ENCODE measurements around the gene NKX1-1. TPM values are rescaled to one million over a fixed set of nuclear protein-coding genes. Genes with fewer than 3 reads are reported as not detected.

Gene NKX1-1
- total RNA-seq, 6 donors from 2014 or later = not detected

GRCh38 chr4:1417522-1418390, 11.5 kb upstream of the NKX1-1 start:
- WGBS, 2 donors = 72 to 78% methylated on average over 33 of the region's 33 CpGs
- DNase-seq = peak in 1 of 2 donors; percentile 12
- TF ChIP-seq POLR2A (IDR thresholded peaks at IDR 0.05) (no peak), EP300 (IDR thresholded peaks at IDR 0.05) (no peak), POLR2AphosphoS5 (IDR thresholded peaks at IDR 0.05) (no peak)
- TF ChIP-seq, protein P1, sequence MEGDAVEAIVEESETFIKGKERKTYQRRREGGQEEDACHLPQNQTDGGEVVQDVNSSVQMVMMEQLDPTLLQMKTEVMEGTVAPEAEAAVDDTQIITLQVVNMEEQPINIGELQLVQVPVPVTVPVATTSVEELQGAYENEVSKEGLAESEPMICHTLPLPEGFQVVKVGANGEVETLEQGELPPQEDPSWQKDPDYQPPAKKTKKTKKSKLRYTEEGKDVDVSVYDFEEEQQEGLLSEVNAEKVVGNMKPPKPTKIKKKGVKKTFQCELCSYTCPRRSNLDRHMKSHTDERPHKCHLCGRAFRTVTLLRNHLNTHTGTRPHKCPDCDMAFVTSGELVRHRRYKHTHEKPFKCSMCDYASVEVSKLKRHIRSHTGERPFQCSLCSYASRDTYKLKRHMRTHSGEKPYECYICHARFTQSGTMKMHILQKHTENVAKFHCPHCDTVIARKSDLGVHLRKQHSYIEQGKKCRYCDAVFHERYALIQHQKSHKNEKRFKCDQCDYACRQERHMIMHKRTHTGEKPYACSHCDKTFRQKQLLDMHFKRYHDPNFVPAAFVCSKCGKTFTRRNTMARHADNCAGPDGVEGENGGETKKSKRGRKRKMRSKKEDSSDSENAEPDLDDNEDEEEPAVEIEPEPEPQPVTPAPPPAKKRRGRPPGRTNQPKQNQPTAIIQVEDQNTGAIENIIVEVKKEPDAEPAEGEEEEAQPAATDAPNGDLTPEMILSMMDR (IDR thresholded peaks at IDR 0.05) = no peak

GRCh38 chr4:1416948-1417260, 10.7 kb upstream of the NKX1-1 start:
- Histone ChIP-seq H3K27ac (no peak overlapping the region), H3K4me1 (peaks cover 0 to 6% (median 0%) of the 10 kb centered on the region in 4 donors), H3K36me3 (no peaks in the 10 kb centered on the region), H3K27me3 (peaks cover 0 to 41% (median 15%) of the 10 kb centered on the region in 4 donors), H3K4me3 (no peak overlapping the region), H3K9me3 (no peaks in the 10 kb centered on the region)
- 67 to 100% methylated on average over 1 to 7 of the region's 7 CpGs for WGBS, 2 donors
- ATAC-seq (ENCODE audit: low FRiP score in 2 of 2) = peak in 1 of 2 donors; percentile 22
- no peak for TF ChIP-seq EP300 (IDR thresholded peaks at IDR 0.05)
- TF ChIP-seq, protein P1 (IDR thresholded peaks at IDR 0.05) = no peak
- no peak for TF ChIP-seq POLR2A (IDR thresholded peaks at IDR 0.05)
- no peak for TF ChIP-seq POLR2AphosphoS5 (IDR thresholded peaks at IDR 0.05)
- peak in 1 of 2 donors; percentile 15 for DNase-seq

More at GRCh38 chr4:1417522-1418390, 11.5 kb upstream of the NKX1-1 start:
- no peaks in the 10 kb centered on the region for H3K36me3 ChIP-seq
- ATAC-seq (ENCODE audit: low FRiP score in 2 of 2) = no peak
- H3K4me3 ChIP-seq = no peak overlapping the region
- H3K9me3 ChIP-seq = no peaks in the 10 kb centered on the region
- no peak overlapping the region for H3K27ac ChIP-seq
- peaks cover 0 to 6% (median 0%) of the 10 kb centered on the region in 4 donors for H3K4me1 ChIP-seq
- H3K27me3 ChIP-seq = peaks cover 0 to 36% (median 15%) of the 10 kb centered on the region in 4 donors

DNA sequence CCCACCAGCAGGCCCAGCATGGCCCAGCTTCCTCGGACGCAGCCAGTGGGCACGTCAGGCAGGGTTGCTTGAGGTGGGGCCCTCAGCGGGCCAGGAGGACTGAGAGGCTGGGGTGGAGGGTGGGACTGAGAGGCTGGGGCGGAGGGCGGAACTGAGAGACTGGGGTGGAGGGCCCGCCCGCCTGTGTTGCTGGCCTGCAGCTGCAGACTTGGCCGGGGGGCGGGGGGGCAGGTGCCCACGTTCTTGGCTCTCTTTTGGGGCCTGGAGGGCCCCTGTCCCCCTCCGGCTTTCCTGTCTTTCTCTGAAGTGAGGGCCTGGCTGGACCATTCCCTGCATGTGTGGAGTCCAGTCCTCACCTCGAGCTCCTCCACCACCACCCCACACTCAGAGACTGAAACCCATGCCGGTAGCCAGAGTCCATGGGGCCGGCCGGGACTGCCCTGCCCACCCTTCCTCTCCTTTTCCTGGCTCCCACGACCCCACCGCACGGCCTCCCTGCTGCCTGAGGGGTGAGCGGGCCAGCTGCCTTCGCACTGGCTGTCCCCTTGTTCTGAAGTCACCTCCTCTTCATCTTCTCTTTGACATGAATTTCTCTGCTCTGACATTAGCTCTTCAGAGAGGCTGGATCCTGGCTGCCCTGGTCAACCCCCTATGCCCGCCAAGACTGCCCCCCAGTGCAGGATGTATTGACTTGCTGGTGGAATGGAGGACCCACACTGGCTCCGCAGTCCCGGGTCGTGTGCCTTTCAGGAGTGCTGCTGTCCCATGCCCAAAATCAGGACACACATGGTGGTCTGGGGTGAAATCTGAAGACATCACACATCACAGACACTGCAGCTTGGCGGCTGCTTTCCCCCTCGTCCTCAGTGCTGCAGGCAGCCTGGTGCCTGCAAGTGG, 10.1 kb upstream of the NKX1-1 start:
- Histone ChIP-seq H3K27me3 (peaks cover 0 to 46% (median 15%) of the 10 kb centered on the region in 4 donors), H3K27ac (no peak overlapping the region), H3K36me3 (no peaks in the 10 kb centered on the region), H3K4me3 (no peak overlapping the region), H3K9me3 (no peaks in the 10 kb centered on the region), H3K4me1 (peaks cover 0 to 6% (median 0%) of the 10 kb centered on the region in 4 donors)
- ATAC-seq (ENCODE audit: low FRiP score in 2 of 2) (no peak), DNase-seq (peak in 1 of 2 donors; percentile 61)
- TF ChIP-seq POLR2A (IDR thresholded peaks at IDR 0.05) (no peak), POLR2AphosphoS5 (IDR thresholded peaks at IDR 0.05) (no peak), EP300 (IDR thresholded peaks at IDR 0.05) (no peak)
- TF ChIP-seq, protein P1 (IDR thresholded peaks at IDR 0.05) = no peak
- 49 to 51% methylated on average over 18 to 24 of the region's 27 CpGs for WGBS, 2 donors

DNA sequence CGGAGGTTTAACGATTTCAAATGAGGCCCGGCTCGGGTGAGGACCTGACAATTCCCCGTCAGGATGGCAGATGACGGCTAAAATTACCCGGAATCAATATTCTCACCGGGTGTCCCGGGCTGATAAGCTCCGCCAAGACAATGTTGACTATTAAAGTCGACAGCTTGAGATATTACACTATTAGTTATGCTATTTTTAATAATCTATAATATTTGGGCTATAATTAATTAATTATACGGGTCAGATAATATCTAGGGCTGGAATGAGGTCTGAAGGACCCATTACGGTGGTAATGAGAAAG, 9.4 kb upstream of the NKX1-1 start:
- no peak for TF ChIP-seq POLR2A (IDR thresholded peaks at IDR 0.05)
- no peak for TF ChIP-seq EP300 (IDR thresholded peaks at IDR 0.05)
- no peak for TF ChIP-seq POLR2AphosphoS5 (IDR thresholded peaks at IDR 0.05)
- TF ChIP-seq, protein P1 (IDR thresholded peaks at IDR 0.05) = no peak
- Histone ChIP-seq H3K9me3 (no peaks in the 10 kb centered on the region), H3K27me3 (peaks cover 0 to 47% (median 15%) of the 10 kb centered on the region in 4 donors), H3K27ac (no peak overlapping the region), H3K4me1 (peaks cover 0 to 6% (median 0%) of the 10 kb centered on the region in 4 donors), H3K36me3 (no peaks in the 10 kb centered on the region), H3K4me3 (no peak overlapping the region)
- ATAC-seq (ENCODE audit: low FRiP score in 2 of 2) (no peak), DNase-seq (no peak)
- WGBS, 2 donors = 66 to 68% methylated on average over 13 of the region's 13 CpGs
